Measurements from ENCODE around the gene TGFB1I1. TPM values are rescaled to one million over a fixed set of nuclear protein-coding genes. Genes with fewer than 3 reads are reported as not detected.
"Not testable (repeated sequence)": the region's sequence is repeated elsewhere in the genome, so short reads cannot be mapped to it uniquely, and the experiment has no call there.

TGFB1I1 gene
- total and polyA plus RNA-seq, 7 experiments from 2014 or later, result 0.29 to 1.5 (median 0.49) TPM

GRCh38 chr16:31503555-31503954 lies 31.6 kb downstream of the TGFB1I1 start:
- H3K9me3 Mint-ChIP-seq; H3K4me3 Mint-ChIP-seq; ATAC-seq; DNase-seq; H3K27me3 Mint-ChIP-seq; H3K27me3 ChIP-seq (ENCODE audit: control insufficient read depth in 2 of 2, insufficient read depth in 2 of 2, low read length in 2 of 2); H3K27ac ChIP-seq (ENCODE audit: low read depth, low read length); CTCF ChIA-PET; H3K4me3 ChIP-seq (ENCODE audit: low read length); intact Hi-C loops (cut with micrococcal nuclease); H3K9me3 ChIP-seq (ENCODE audit: control insufficient read depth in 2 of 3, low read length in 3 of 3): not testable (repeated sequence)
- Mint-ChIP-seq H3K36me3 (peaks cover 0 to 15% (median 3%) of the 10 kb centered on the region in 5 donors), H3K4me1 (peaks cover 16 to 54% (median 41%) of the 10 kb centered on the region in 7 donors), H3K27ac (peak overlapping the region in 1 of 9 donors; percentile 16)
- H3K4me1 ChIP-seq (ENCODE audit: control insufficient read depth in 2 of 2, insufficient read depth in 2 of 2, low read length in 2 of 2), result peaks cover 10% of the 10 kb centered on the region in 2 donors
- POLR2A ChIA-PET, result interaction anchor here (0.6 to 1.7 kb wide), 3 partner anchors 15 to 606 kb away, joined by 3 to 5 read pairs (median 4); partner anchors contain the start of gene ARMC5
- peaks cover 0 to 31% (median 4%) of the 10 kb centered on the region in 3 experiments for H3K36me3 ChIP-seq (ENCODE audit: control insufficient read depth in 2 of 3, insufficient read depth in 3 of 3, low read length in 3 of 3)

- H3K4me1 ChIP-seq (ENCODE audit: control insufficient read depth in 2 of 2, insufficient read depth in 2 of 2, low read length in 2 of 2), result peaks cover 15 to 16% of the 10 kb centered on the region in 2 donors
- peaks cover 0 to 26% (median 0%) of the 10 kb centered on the region in 3 experiments for H3K36me3 ChIP-seq (ENCODE audit: control insufficient read depth in 2 of 3, insufficient read depth in 3 of 3, low read length in 3 of 3)
- intact Hi-C loops (cut with micrococcal nuclease), result no loop called here
- no peaks in the 10 kb centered on the region for H3K9me3 ChIP-seq (ENCODE audit: control insufficient read depth in 2 of 3, low read length in 3 of 3)
- H3K27ac ChIP-seq (ENCODE audit: low read depth, low read length), result no peak overlapping the region
- Mint-ChIP-seq H3K36me3 (peaks cover 0 to 12% (median 6%) of the 10 kb centered on the region in 5 donors), H3K27me3 (no peaks in the 10 kb centered on the region), H3K4me3 (no peak overlapping the region), H3K27ac (peak overlapping the region in 5 of 9 donors; percentile 16 to 96 (median 28)), H3K4me1 (peaks cover 18 to 60% (median 44%) of the 10 kb centered on the region in 7 donors), H3K9me3 (peaks cover 0 to 2% (median 0%) of the 10 kb centered on the region in 11 donors)
- ATAC-seq (no peak), DNase-seq (no peak)
- H3K4me3 ChIP-seq (ENCODE audit: low read length), result no peak overlapping the region
- ChIA-PET CTCF (no interaction called here), POLR2A (interaction anchor here (0.6 to 1.7 kb wide), 3 partner anchors 16 to 606 kb away, joined by 3 to 5 read pairs (median 4); partner anchors contain the start of gene ARMC5)
- no peaks in the 10 kb centered on the region for H3K27me3 ChIP-seq (ENCODE audit: control insufficient read depth in 2 of 2, insufficient read depth in 2 of 2, low read length in 2 of 2)
These were observed 32.2 kb downstream of the TGFB1I1 start for GRCh38 chr16:31504159-31504558.

- Mint-ChIP-seq H3K27ac (peak overlapping the region; percentile 3 to 96 (median 75)), H3K4me1 (peaks cover 26 to 68% (median 54%) of the 10 kb centered on the region in 7 donors), H3K27me3 (no peaks in the 10 kb centered on the region), H3K36me3 (peaks cover 0 to 11% (median 2%) of the 10 kb centered on the region in 5 donors), H3K9me3 (peaks cover 0 to 2% (median 0%) of the 10 kb centered on the region in 11 donors), H3K4me3 (peak overlapping the region in 1 of 10 donors; percentile 12)
- H3K27ac ChIP-seq (ENCODE audit: low read depth, low read length), result no peak overlapping the region
- CTCF ChIA-PET, result no interaction called here
- H3K27me3 ChIP-seq (ENCODE audit: control insufficient read depth in 2 of 2, insufficient read depth in 2 of 2, low read length in 2 of 2), result no peaks in the 10 kb centered on the region
- no peak for DNase-seq
- intact Hi-C loops (cut with micrococcal nuclease), result loop anchor here in 1 of 2 donors (5.0 kb wide), 1 partner anchor 362 kb away; no protein-coding TSS in a partner anchor
- no peaks in the 10 kb centered on the region for H3K9me3 ChIP-seq (ENCODE audit: control insufficient read depth in 2 of 3, low read length in 3 of 3)
- H3K4me3 ChIP-seq (ENCODE audit: low read length), result no peak overlapping the region
- ATAC-seq, result no peak
- H3K36me3 ChIP-seq (ENCODE audit: control insufficient read depth in 2 of 3, insufficient read depth in 3 of 3, low read length in 3 of 3), result peaks cover 0 to 13% (median 0%) of the 10 kb centered on the region in 3 experiments
- H3K4me1 ChIP-seq (ENCODE audit: control insufficient read depth in 2 of 2, insufficient read depth in 2 of 2, low read length in 2 of 2), result peaks cover 25 to 27% of the 10 kb centered on the region in 2 donors
- POLR2A ChIA-PET, result no interaction called here
These were observed 33.5 kb downstream of the TGFB1I1 start for GRCh38 chr16:31505483-31505882.

- peak overlapping the region; percentile 77 for H3K4me3 ChIP-seq (ENCODE audit: low read length)
- CTCF ChIA-PET, result no interaction called here
- H3K27ac ChIP-seq (ENCODE audit: low read depth, low read length), result peak overlapping the region; percentile 93
- peaks cover 0 to 13% (median 3%) of the 10 kb centered on the region in 5 donors for H3K36me3 Mint-ChIP-seq
- H3K4me1 Mint-ChIP-seq, result peaks cover 27 to 68% (median 53%) of the 10 kb centered on the region in 7 donors
- H3K27me3 Mint-ChIP-seq, result no peaks in the 10 kb centered on the region
- POLR2A ChIA-PET, result interaction anchor here (0.6 to 2.9 kb wide), 10 partner anchors 20 to 366 kb away, joined by 3 to 22 read pairs (median 6); partner anchors contain the start of genes ARMC5 and ZNF267
- H3K27ac Mint-ChIP-seq, result peak overlapping the region; percentile 93 to 98 (median 96)
- peaks cover 0 to 12% (median 0%) of the 10 kb centered on the region in 3 experiments for H3K36me3 ChIP-seq (ENCODE audit: control insufficient read depth in 2 of 3, insufficient read depth in 3 of 3, low read length in 3 of 3)
- peak overlapping the region; percentile 83 to 98 (median 92) for H3K4me3 Mint-ChIP-seq
- H3K4me1 ChIP-seq (ENCODE audit: control insufficient read depth in 2 of 2, insufficient read depth in 2 of 2, low read length in 2 of 2), result peaks cover 27% of the 10 kb centered on the region in 2 donors
- H3K9me3 Mint-ChIP-seq, result peaks cover 0 to 5% (median 0%) of the 10 kb centered on the region in 11 donors
- intact Hi-C loops (cut with micrococcal nuclease), result loop anchor here in 1 of 2 donors (2.0 to 5.0 kb wide), 2 partner anchors 189 to 360 kb away; no protein-coding TSS in a partner anchor
- no peaks in the 10 kb centered on the region for H3K27me3 ChIP-seq (ENCODE audit: control insufficient read depth in 2 of 2, insufficient read depth in 2 of 2, low read length in 2 of 2)
- H3K9me3 ChIP-seq (ENCODE audit: control insufficient read depth in 2 of 3, low read length in 3 of 3), result no peaks in the 10 kb centered on the region
- DNase-seq, result no peak
- ATAC-seq, result peak; percentile 25
These were observed 35.6 kb downstream of the TGFB1I1 start for GRCh38 chr16:31507617-31507928.

GRCh38 chr16:31507929-31508705 lies 36.2 kb downstream of the TGFB1I1 start, which contains the start of gene RUSF1:
Gene RUSF1, minus strand, starts transcription at chr16:31508391. Its CDS starts 18 bp downstream, at chr16:31508373.
- Mint-ChIP-seq H3K27ac (peak within 1 kb of the TSS; percentile 93 to 98 (median 97)), H3K9me3 (peaks cover 0 to 8% (median 0%) of the 10 kb centered on the region in 11 donors), H3K4me1 (peaks cover 30 to 66% (median 53%) of the 10 kb centered on the region in 7 donors), H3K4me3 (peak within 1 kb of the TSS; percentile 83 to 98 (median 92)), H3K27me3 (no peaks in the 10 kb centered on the region), H3K36me3 (peaks cover 0 to 13% (median 3%) of the 10 kb centered on the region in 5 donors)
- ChIA-PET CTCF (no interaction called here), POLR2A (interaction anchor here (0.6 to 2.9 kb wide), 17 partner anchors 20 to 434 kb away, joined by 3 to 22 read pairs (median 5); partner anchors contain the start of genes ARMC5, ZNF267, ZNF646 and ZNF668)
- no peaks in the 10 kb centered on the region for H3K27me3 ChIP-seq (ENCODE audit: control insufficient read depth in 2 of 2, insufficient read depth in 2 of 2, low read length in 2 of 2)
- H3K36me3 ChIP-seq (ENCODE audit: control insufficient read depth in 2 of 3, insufficient read depth in 3 of 3, low read length in 3 of 3), result peaks cover 0 to 12% (median 0%) of the 10 kb centered on the region in 3 experiments
- intact Hi-C loops (cut with micrococcal nuclease), result loop anchor here (1.0 to 5.0 kb wide), 12 partner anchors 19 to 434 kb away; partner anchors contain the start of genes ARMC5 (in 2 of the 2), KAT8 (in 1 of the 2), ZNF646 (in 1 of the 2) and ZNF668 (in 1 of the 2)
- H3K27ac ChIP-seq (ENCODE audit: low read depth, low read length), result peak within 1 kb of the TSS; percentile 93
- H3K4me1 ChIP-seq (ENCODE audit: control insufficient read depth in 2 of 2, insufficient read depth in 2 of 2, low read length in 2 of 2), result peaks cover 27% of the 10 kb centered on the region in 2 donors
- peak within 1 kb of the TSS; percentile 77 for H3K4me3 ChIP-seq (ENCODE audit: low read length)
- DNase-seq, result peak; percentile 63 to 84 (median 77)
- peak; percentile 93 for ATAC-seq
- no peaks in the 10 kb centered on the region for H3K9me3 ChIP-seq (ENCODE audit: control insufficient read depth in 2 of 3, low read length in 3 of 3)

- H3K4me1 Mint-ChIP-seq, result peaks cover 31 to 64% (median 53%) of the 10 kb centered on the region in 7 donors
- H3K27me3 ChIP-seq (ENCODE audit: control insufficient read depth in 2 of 2, insufficient read depth in 2 of 2, low read length in 2 of 2), result no peaks in the 10 kb centered on the region
- H3K27ac Mint-ChIP-seq, result peak overlapping the region; percentile 93 to 98 (median 97)
- H3K4me3 Mint-ChIP-seq, result peak overlapping the region; percentile 83 to 98 (median 92)
- peaks cover 0 to 8% (median 0%) of the 10 kb centered on the region in 11 donors for H3K9me3 Mint-ChIP-seq
- ChIA-PET CTCF (no interaction called here), POLR2A (interaction anchor here (0.8 to 2.9 kb wide), 13 partner anchors 20 to 435 kb away, joined by 3 to 22 read pairs (median 5); partner anchors contain the start of genes ARMC5, ZNF267, ZNF646 and ZNF668)
- peaks cover 27% of the 10 kb centered on the region in 2 donors for H3K4me1 ChIP-seq (ENCODE audit: control insufficient read depth in 2 of 2, insufficient read depth in 2 of 2, low read length in 2 of 2)
- no peaks in the 10 kb centered on the region for H3K9me3 ChIP-seq (ENCODE audit: control insufficient read depth in 2 of 3, low read length in 3 of 3)
- peak overlapping the region; percentile 93 for H3K27ac ChIP-seq (ENCODE audit: low read depth, low read length)
- peaks cover 0 to 12% (median 0%) of the 10 kb centered on the region in 3 experiments for H3K36me3 ChIP-seq (ENCODE audit: control insufficient read depth in 2 of 3, insufficient read depth in 3 of 3, low read length in 3 of 3)
- no peak for DNase-seq
- H3K27me3 Mint-ChIP-seq, result no peaks in the 10 kb centered on the region
- no peak for ATAC-seq
- intact Hi-C loops (cut with micrococcal nuclease), result loop anchor here (1.0 to 5.0 kb wide), 11 partner anchors 20 to 434 kb away; partner anchors contain the start of genes ARMC5 (in 2 of the 2), KAT8 (in 1 of the 2), ZNF646 (in 1 of the 2) and ZNF668 (in 1 of the 2)
- H3K36me3 Mint-ChIP-seq, result peaks cover 0 to 13% (median 3%) of the 10 kb centered on the region in 5 donors
- H3K4me3 ChIP-seq (ENCODE audit: low read length), result peak overlapping the region; percentile 77
These were observed 36.8 kb downstream of the TGFB1I1 start for GRCh38 chr16:31508706-31509195.
